HL-60 (cell line): ENCODE measurements around the gene GHITM.
"Not testable (repeated sequence)": the region's sequence is repeated elsewhere in the genome, so short reads cannot be mapped to it uniquely, and the experiment has no call there.

ENCODE experiments used
- DNase-seq, 2 experiments: peaks; one replicate each; pipeline ENCODE4 v3.0.0-alpha.2; 2010 to 2020; ENCODE audit warnings: low read depth in 1 of 2, low spot score in 1 of 2
- H3K27ac ChIP-seq: fragments of 250-450 bp; sonication (Bioruptor Pico); replicated peaks from 2 replicates; pipeline ENCODE4 v1.5.1; 2020; ENCODE audit warnings: mild to moderate bottlenecking, moderate library complexity
- H3K27me3 ChIP-seq: fragments of 250-450 bp; sonication (Bioruptor Pico); 2 replicates; pipeline ENCODE4 v1.5.1; 2021; ENCODE audit warnings: mild to moderate bottlenecking, moderate library complexity; ENCODE audit not compliant: insufficient read depth, poor library complexity, severe bottlenecking
- H3K4me3 ChIP-seq: replicated peaks from 2 replicates; pipeline ENCODE4 v1.5.1; 2011; ENCODE audit warnings: mild to moderate bottlenecking, control low read depth, low read length; ENCODE audit not compliant: insufficient read depth
- GABPA ChIP-seq: IDR thresholded peaks from 2 replicates; pipeline ENCODE4 v1.6.1; 2012; ENCODE audit warnings: low read depth
- POLR2AphosphoS5 ChIP-seq: IDR thresholded peaks from 2 replicates; pipeline ENCODE4 v1.6.1; 2012; ENCODE audit warnings: low read depth
- REST ChIP-seq: IDR thresholded peaks from 2 replicates; pipeline ENCODE4 v1.6.1; 2012; ENCODE audit warnings: low read depth; ENCODE audit not compliant: insufficient replicate concordance
- SPI1 ChIP-seq: IDR thresholded peaks from 2 replicates; pipeline ENCODE4 v1.6.1; 2012; ENCODE audit warnings: low read depth, mild to moderate bottlenecking, borderline replicate concordance
- TF ChIP-seq, protein P1 (sequence below): IDR thresholded peaks from one replicate; pipeline ENCODE4 v1.5.1; 2011; ENCODE audit warnings: low read length, control low read depth, inconsistent platforms; ENCODE audit not compliant: insufficient read depth

Gene GHITM

DNA sequence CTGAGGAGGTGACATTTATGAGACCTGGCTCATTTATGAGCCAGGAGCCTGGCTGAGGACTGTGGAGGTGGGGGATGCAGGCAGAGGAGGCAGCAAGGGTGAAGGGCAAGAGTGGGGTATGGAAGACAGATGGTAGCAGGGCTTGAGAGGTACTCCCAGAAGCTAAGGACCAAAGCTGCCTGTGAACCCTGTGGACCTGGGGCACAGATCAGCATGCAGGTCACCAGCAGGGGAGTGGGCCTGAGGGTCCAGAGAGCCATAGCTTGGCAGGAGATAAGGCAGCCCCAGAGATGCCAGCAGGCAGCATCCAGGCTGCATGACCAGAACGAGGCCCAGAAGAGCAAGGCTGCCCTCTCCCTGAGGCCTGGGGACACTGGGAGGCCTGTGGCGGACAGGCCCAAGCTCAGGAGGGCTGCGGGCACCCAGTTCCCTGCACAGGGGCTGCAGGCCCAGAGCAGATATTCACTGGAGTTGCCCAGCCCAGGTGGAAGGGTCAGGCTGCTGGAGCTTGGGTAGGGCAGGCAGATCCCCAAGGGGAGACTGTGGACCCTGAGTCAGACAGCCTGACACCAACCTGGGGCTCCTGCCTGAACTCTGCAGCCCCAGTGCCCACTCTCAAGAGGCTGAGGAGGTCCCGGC is 37.6 kb downstream of the GHITM start:
- no peak overlapping the region for H3K27ac ChIP-seq
- no peak for DNase-seq
- TF ChIP-seq POLR2AphosphoS5, result no peak
- TF ChIP-seq SPI1, result no peak
- no peak for TF ChIP-seq REST
- TF ChIP-seq, protein P1, sequence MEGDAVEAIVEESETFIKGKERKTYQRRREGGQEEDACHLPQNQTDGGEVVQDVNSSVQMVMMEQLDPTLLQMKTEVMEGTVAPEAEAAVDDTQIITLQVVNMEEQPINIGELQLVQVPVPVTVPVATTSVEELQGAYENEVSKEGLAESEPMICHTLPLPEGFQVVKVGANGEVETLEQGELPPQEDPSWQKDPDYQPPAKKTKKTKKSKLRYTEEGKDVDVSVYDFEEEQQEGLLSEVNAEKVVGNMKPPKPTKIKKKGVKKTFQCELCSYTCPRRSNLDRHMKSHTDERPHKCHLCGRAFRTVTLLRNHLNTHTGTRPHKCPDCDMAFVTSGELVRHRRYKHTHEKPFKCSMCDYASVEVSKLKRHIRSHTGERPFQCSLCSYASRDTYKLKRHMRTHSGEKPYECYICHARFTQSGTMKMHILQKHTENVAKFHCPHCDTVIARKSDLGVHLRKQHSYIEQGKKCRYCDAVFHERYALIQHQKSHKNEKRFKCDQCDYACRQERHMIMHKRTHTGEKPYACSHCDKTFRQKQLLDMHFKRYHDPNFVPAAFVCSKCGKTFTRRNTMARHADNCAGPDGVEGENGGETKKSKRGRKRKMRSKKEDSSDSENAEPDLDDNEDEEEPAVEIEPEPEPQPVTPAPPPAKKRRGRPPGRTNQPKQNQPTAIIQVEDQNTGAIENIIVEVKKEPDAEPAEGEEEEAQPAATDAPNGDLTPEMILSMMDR, result no peak
- TF ChIP-seq GABPA, result no peak
- no peak overlapping the region for H3K4me3 ChIP-seq
- H3K27me3 ChIP-seq, result no peaks in the 10 kb centered on the region

- Histone ChIP-seq H3K27me3 (no peaks in the 10 kb centered on the region), H3K27ac (no peak overlapping the region), H3K4me3 (no peak overlapping the region)
These were observed 38.3 kb downstream of the GHITM start for GRCh38 chr10:84177541-84178141.

GRCh38 chr10:84178160-84178609 is 38.9 kb downstream of the GHITM start:
- no peak overlapping the region for H3K4me3 ChIP-seq
- H3K27me3 ChIP-seq, result no peaks in the 10 kb centered on the region
- no peak for DNase-seq
- H3K27ac ChIP-seq, result no peak overlapping the region
- TF ChIP-seq REST (no peak), POLR2AphosphoS5 (no peak), SPI1 (no peak), GABPA (no peak)
- TF ChIP-seq, protein P1, result no peak

More at GRCh38 chr10:84177541-84178141, 38.3 kb downstream of the GHITM start:
- peak in 1 of 2 experiments; percentile 34 for DNase-seq
- TF ChIP-seq SPI1, result peak; percentile 65
- TF ChIP-seq GABPA, result no peak

DNA sequence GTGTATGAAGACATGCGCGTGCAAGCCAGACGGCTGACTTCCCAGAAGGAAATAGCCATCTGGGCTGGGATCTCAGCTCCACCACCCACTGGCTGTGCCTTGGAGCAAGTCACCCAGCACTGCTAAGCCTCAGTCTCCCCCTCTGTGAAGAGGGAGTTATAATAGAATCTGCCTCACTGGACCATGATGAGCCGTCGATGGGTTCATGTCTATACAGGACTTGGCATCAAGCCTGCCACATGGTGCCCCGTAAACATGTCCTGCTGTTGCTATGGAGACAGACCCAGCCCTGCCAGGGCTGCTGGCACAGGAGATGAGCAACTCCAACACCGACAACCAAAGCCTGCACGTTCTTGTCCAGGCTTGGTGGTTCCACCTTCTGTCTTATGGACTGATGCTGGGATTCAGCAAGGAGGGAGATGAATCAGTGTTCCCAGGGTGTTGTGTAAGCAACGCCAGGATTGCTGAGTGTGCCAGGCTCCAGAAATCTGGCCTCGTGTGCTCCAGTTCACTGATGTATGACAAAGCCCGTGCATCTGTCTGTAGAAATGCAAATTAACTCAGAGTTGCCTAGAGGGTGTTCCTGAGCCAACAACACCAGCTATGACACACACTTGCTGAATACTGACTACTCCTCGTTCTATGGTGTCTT is 39.9 kb downstream of the GHITM start:
- DNase-seq, result no peak
- Histone ChIP-seq H3K4me3 (no peak overlapping the region), H3K27ac (no peak overlapping the region), H3K27me3 (no peaks in the 10 kb centered on the region)
- no peak for TF ChIP-seq SPI1
- TF ChIP-seq REST, result no peak
- TF ChIP-seq, protein P1, result no peak
- TF ChIP-seq GABPA, result no peak

DNA sequence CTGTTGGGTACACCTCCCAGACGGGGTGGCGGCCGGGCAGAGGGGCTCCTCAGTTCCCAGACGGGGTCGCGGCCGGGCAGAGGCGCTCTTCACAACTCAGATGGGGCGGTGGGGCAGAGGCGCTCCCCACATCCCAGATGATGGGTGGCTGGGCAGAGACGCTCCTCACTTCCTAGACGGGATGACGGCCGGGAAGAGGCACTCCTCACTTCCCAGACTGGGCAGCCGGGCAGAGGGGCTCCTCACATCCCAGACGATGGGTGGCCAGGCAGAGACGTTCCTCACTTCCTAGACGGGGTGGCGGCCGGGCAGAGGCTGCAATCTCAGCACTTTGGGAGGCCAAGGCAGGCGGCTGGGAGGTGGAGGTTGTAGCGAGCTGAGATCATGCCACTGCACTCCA is 41.1 kb downstream of the GHITM start:
- H3K27ac ChIP-seq, H3K4me3 ChIP-seq, H3K27me3 ChIP-seq, DNase-seq: not testable (repeated sequence)
